GM19372 (cell line): ENCODE data around the gene LGR6.
"Not testable (repeated sequence)": the region's sequence is repeated elsewhere in the genome, so short reads cannot be mapped to it uniquely, and the experiment has no call there.

ENCODE experiments used
- ATAC-seq: cut with Tn5 transposase; IDR thresholded peaks from one replicate; pipeline ENCODE4 v1.9.1; 2021; ENCODE audit warnings: mild to moderate bottlenecking, low read depth, moderate library complexity; ENCODE audit not compliant: unreplicated experiment

Gene LGR6, protein sequence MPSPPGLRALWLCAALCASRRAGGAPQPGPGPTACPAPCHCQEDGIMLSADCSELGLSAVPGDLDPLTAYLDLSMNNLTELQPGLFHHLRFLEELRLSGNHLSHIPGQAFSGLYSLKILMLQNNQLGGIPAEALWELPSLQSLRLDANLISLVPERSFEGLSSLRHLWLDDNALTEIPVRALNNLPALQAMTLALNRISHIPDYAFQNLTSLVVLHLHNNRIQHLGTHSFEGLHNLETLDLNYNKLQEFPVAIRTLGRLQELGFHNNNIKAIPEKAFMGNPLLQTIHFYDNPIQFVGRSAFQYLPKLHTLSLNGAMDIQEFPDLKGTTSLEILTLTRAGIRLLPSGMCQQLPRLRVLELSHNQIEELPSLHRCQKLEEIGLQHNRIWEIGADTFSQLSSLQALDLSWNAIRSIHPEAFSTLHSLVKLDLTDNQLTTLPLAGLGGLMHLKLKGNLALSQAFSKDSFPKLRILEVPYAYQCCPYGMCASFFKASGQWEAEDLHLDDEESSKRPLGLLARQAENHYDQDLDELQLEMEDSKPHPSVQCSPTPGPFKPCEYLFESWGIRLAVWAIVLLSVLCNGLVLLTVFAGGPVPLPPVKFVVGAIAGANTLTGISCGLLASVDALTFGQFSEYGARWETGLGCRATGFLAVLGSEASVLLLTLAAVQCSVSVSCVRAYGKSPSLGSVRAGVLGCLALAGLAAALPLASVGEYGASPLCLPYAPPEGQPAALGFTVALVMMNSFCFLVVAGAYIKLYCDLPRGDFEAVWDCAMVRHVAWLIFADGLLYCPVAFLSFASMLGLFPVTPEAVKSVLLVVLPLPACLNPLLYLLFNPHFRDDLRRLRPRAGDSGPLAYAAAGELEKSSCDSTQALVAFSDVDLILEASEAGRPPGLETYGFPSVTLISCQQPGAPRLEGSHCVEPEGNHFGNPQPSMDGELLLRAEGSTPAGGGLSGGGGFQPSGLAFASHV

DNA sequence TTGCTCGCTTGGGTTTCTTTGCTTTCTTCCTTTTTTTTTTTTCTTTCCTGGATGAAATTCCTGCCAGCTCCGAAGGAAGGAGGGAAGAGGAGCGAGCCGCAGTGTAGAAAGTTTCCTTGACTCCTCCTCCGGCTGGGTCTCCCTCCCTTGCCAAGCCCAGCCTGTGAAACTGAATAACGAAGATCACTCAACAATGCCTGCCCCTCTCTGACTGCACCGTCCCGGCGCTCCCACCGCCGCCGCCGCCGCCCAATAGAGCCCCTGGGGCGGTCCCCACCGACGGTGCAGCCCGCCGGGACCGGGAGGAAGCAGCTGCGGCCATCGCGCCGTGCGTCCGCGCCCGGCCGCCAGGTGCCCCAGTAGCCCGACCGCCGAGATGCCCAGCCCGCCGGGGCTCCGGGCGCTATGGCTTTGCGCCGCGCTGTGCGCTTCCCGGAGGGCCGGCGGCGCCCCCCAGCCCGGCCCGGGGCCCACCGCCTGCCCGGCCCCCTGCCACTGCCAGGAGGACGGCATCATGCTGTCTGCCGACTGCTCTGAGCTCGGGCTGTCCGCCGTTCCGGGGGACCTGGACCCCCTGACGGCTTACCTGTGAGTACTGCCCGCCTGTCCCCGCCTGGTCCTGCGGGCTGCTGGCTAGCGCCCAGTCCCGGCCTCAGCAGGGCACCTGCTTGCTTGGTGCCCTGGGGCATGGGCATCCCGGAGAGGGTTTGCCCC, at the start of gene LGR6:
Gene LGR6, plus strand, starts transcription at position 186 of the 714 bp plus-strand sequence. Its CDS starts 191 bp downstream, at position 377.
- ATAC-seq: no peak

DNA sequence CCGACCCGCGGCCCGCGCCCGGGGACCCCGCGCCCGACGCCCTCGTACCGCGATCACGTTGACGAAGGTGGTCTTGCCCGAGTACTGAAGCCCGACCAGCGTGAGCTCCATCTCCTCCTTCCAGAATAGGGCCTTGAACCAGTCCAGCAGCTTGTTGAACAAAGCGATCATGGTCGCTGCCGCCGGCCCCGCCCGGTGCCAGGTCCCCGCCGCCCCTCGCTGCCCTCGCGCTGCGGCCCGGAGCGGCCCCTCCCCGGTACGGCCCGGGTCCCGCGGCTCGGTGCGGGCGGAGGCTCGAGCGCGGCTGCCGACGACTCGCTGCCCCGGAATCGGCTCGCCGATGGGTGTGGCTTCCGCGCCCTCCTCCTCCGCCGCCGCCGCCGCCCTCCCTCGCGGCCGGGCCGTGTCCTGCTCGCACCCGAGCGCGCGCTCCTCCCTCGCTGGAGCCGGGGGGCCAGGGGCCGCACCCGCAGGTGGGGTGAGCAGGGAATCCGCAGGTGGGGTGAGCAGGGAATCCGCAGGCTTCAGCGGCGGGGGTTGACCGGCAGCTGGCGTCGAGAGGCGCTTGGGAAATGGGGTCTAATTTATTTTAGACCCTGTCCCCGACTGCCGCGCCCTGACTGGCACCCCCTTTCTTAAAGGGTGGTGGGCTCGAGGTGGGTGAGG, 49.1 kb upstream of the LGR6 start, which contains the start of gene ARL8A:
Gene ARL8A, minus strand, starts transcription at position 336 of the 666 bp plus-strand sequence. Its CDS starts 165 bp downstream, at position 171.
- ATAC-seq: peak; percentile 61

DNA sequence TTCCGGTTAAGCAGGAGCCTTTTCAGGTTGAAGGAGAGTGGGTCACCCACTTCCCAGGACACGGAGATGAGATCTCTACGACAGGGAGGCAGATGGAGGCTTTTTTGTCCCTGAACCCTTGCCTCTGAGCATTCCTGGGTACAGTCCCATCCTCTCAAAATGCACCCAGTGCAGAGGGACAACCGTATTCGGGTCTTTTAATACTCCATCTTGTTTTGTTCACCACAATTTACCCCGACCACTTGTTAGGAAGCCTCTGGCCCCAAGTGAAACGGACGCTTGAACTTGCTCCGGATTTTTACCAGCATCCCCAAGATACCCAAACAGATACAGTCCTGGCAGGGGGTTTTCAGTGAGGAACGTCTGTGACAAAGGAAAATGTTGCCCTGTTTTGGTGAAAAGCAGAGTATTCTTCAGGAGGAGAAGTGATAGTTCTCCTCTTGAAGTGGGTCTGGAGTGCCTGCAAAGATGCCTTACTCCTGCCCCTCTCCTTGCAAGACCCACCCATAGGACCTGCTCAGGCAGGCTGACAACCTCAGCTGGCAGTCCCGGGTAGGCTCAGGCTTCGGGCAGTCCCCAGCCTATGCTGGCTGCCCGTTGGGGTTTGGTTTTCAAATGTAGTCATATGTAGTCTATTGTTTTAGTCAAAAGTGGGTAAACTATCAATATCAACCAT, 48.4 kb upstream of the LGR6 start:
- ATAC-seq: no peak

DNA sequence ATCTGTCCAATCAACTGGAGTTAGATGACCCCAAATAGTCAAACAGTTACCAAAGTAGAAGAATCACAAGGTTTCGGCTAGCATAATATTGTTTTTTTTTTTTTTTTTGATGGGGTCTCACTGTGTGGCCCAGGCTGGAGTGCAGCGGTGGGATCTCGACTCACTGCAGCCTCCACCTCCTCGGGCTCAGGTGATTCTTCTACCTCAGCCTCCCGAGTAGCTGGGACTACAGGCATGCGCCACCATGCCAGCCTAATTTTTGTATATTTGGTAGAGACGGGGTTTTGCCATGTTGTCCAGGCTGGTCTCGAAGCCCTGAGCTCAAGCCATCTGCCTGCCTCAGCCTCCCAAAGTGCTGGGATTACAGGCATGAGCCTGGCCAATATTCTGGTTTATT, 47.9 kb upstream of the LGR6 start:
- ATAC-seq: not testable (repeated sequence)

DNA sequence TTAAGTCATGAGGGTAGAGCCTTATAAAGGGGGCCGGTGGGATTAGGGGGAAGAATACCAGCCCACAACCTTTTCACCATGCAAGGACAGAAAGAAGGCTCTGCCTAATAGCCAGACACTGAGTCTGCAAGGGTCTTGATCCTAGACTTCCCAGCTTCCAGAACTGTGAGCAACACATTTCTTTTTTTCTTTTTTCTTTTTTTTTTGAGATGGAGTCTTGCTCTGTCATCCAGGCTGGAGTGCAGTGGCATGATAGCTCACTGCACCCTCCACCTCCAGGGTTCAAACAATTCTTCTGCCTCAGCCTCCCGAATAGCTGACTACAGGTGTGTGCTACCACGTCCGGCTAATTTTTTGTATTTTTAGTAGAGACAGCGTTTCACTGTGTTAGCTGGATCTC, 47.3 kb upstream of the LGR6 start:
- ATAC-seq: no peak

DNA sequence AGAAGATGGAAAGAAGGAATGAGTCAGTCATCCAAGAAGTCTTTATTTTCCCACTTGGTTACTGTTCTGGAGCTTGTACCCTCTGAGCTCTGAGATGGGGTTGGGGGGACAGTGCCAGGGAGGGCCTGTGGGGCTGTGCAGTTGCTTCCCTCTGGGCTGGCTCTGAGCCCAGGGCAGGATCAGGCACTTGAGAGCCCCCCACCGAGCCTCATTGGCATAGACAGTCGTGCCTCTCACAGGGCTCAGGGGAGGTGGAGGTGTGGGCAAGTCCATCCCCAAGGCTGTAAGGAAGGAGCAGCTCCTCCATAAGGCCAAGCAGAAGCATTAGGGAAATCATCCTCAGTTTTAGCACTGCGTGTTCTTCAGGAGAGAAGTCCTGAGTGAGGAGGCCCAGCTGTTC, 46.6 kb upstream of the LGR6 start:
- ATAC-seq: no peak

DNA sequence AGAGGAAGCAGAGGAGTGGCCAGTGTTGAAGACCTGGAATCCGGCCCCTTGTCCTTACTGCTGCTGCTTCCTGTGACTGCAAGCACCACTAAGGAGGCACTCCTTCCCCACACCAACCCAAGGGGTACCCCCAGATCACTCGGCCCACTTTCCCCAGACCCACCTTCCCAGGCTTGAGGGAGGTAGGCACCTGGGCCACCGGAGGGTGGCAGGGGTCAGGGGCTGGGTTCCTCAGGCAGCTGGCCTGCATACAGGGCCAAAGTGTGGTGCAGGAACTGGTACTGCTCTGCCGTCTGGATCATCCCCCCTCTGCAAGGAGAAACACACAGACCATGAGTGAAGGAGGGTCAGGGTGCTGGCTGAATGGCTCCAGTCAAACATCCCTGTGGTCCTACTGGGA, 45.2 kb upstream of the LGR6 start:
- ATAC-seq: no peak

DNA sequence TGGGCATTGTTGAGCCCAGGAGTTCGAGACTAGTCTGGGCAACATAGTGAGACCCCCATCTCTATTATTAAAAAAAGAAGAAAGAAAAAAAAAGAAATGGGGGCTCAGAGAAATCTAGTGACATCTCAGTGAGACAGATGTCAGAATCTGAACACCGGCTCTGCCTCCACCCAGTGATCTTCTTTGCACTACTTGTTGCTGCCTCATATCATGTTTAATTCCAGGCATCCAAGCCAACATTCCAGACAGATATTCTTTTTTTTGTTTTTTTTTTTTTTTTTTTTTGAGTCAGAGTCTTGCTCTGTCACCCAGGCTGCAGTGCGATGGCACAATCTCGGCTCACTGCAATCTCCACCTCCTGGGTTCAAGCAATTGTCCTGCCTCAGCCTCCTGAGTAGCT, 44.0 kb upstream of the LGR6 start:
- no peak for ATAC-seq

DNA sequence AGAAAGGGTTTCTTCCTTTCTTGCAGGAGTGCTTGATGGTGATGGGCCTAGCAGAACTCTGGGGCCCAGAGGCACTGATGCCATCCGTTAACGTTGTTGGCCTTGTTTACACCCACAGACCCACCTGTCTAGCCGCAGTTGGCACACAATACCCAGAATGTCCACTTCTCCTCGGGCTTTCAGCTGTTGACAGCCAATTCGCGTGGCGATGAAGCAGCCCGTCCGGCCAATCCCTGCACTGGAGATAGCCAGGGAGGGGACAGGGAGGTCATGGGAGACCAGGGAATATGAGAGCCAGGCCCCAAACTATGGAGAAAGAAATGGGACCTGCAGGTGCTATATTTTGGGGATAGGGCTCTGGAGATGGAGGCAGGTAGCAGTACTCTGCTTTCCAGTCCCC, 43.4 kb upstream of the LGR6 start:
- no peak for ATAC-seq

DNA sequence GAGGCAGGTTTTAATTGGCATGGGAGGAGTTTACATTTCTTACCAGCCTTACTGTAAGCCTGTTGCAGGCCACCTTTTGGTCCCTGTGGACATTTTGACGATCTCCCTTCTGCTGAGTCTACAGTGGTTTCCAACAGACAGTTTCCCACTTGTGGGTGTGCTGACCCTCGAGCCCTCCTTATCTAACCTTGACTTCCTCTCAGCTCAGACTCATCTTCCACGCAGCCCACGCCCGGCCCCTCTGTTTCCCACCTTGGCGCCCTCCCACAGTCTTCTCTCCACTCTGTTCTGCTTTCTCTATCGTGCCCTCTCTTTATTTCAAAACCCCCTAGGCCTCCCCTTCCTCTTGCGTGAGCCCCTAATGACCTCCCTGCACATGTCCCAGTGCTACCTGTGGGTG, 43.0 kb upstream of the LGR6 start:
- ATAC-seq: no peak

DNA sequence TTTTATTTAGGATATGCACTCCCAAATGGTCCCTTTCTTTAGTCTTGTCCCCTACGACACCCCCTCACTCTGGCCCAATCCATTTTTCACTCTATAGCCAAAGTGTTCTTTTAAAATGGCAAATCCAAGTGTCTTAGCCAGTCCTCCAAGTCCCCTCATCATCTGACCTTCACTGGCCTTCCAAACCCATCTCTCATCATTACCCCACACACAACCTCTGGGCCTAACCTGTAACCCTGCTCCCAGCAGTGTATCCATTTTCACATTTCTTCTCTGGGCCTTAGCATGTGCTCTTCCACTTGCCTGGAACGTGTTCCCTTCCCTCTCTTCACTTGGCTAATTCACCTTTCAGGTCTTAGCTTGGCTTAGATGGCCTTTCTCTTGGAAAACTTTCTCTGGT, 42.6 kb upstream of the LGR6 start:
- ATAC-seq: no peak

DNA sequence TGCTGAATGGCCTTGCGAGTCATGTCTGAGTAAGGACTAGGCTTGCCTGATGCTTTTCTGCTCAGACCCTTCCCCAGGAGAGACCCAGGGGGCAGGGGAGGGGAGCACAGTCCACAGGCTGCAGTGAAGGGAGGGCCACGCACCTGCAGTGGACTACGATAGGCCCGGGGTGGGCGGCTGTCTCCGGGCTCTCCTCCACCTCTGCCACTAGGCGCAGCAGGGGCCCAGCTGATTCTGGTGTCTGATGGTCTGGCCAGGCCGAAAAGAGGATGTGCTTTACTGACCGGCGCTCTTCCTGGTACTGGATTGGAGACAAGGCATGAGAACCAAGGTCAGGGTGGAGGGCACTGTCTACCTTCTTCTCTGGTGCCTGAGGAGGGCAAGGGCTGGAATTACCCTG, 41.2 kb upstream of the LGR6 start:
- no peak for ATAC-seq

DNA sequence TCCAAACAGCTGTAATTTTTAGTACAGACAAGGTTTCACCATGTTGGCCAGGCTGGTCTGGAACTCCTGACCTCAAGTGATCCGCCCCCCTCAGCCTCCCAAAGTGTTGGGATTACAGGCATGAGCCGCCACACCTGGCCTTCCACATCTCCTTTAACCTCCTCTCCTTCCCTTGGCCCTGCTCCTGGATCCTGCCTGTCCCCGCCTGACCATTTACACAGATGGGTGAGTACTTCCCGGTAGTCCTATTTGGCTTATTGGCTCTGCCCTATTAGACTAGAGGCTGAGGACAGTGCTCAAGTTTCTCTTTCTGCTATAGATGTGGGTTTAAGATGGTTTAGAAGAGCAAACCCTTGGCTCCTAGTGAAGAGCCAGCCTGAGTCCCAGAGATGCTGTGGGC, 40.3 kb upstream of the LGR6 start:
- no peak for ATAC-seq

DNA sequence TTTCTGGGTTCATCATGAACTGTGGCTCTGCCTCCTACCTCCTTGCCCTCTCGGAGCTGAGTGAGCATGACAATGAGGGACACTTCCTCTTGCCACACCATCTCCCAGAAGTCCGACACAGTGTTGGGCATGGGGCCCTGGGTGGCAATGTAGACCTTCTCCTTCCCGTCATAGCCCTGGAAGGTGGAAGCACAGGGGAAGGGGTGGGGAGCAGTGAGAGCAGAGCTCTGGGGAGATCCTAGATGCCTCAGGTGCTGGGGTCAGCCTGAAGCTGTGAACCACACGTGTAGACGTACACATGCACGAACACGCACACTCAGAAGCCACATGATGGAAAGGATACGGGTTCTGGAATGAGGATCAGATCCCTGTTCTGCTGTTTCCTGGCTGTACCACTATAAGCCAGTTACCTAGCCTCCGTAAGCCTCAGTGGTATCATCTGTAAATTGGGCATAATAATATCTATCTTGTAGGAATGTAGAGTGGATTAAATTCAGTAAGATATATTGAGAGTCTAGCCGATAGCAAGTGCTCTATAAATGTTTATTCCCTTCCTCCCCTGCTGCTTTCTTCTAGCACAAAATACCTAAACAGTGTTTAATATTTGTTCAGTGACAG, 39.3 kb upstream of the LGR6 start:
- ATAC-seq: no peak

DNA sequence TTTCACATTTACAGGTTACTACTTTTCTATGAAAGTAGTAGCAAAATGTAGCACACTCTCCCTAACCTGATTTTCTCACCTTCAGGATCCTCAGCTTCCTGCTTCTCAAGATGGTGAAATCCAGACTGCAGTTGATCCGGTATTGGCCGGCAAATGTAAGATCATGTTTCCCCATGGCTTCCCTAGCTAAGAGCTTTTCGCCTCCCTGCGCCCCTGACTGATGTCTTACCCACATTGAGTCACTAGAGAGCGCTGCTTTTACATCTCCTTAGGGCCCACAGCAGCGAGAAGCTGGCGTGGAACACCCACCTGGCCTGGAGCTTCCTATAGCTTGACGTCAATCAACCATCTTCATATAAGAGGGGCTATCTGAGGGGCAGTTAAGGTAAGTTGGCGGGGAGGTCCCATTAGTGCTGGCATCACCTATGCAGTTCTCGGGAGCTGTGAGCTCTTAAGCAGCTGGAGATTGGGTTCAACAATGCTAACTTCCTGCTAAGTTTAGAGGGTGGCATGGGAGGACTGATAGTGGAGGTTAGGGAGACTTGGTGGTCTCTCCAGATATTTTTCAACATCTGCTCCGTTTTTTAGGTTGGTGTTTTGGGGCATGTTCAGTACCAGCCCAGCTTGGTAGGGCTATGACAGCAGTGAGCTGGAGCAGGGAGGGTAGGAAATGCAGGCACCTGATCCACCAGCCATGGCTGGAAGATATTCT, 38.7 kb upstream of the LGR6 start:
- ATAC-seq: no peak

DNA sequence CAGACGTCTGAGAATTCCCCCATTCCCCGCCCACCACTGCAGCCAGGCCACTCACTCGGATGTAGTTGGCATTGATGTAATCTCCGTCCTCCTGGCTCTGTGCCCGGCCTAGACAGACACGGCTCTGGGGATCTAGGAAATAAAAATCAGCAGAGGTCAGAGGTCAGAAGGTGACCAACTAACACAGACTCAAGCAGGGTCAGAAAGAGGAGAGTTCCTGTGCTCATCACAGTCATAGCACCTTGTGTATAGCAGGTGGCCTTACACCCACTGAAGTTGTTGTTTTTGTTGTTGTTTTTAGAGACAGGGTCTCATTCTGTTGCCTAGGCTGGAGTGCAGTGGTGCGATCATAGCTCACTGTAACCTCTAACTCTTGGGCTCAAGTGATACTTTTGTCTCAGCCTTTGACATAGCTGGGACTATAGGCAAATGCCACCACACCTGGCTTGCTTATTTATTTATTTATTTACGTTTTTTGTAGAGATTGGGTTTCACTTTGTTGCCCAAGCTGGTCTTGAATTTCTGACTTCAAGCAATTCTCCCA, 38.0 kb upstream of the LGR6 start:
- no peak for ATAC-seq

DNA sequence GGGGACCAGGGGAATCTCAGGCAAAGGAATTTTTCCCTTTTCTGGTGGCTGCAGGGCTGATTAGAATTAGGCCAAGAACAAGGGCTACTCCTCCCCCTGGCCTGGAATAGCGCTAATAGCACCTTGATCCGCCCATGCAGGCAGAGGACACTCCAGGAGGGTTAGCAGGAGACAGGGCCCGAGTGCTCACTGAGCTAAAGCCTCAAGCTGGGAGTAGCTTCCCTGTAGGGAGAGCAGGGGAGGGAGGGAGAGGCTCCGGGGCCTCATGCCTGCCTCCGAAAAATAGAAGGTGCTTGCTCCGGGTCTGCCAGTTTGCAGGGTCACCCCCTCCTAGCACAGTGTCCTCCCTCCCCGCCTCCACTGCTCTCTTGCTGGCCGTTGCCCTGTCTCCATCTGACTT, 37.0 kb upstream of the LGR6 start:
- no peak for ATAC-seq

DNA sequence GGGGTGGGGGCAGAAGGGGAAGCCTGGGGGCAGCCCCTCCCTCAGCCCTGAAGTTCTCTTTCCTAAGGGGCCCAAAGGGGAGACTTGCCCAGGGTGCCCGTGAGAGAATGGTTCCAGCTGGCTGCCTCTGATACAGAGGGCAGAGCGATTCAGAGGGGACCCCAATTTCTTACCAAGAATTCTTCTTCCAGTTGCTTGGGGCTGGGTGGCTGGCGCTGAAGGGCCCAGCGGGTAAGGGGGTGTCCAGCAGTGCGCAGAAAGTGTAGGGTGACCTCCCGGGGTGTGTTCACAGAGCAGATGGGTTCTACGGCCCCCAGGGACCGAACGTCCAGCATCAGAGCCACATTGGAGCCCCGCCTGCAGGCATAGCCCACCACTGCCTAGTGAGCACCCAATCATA, 35.7 kb upstream of the LGR6 start:
- no peak for ATAC-seq
